ENCODE results near the gene SPP1. TPM values are rescaled to one million over a fixed set of nuclear protein-coding genes. Genes with fewer than 3 reads are reported as not detected.
"Not testable (repeated sequence)": the region's sequence is repeated elsewhere in the genome, so short reads cannot be mapped to it uniquely, and the experiment has no call there.

SPP1 gene
- total RNA-seq, 2 donors from 2014 or later: 3.9 to 11.6 TPM

- TF ChIP-seq, protein P1, sequence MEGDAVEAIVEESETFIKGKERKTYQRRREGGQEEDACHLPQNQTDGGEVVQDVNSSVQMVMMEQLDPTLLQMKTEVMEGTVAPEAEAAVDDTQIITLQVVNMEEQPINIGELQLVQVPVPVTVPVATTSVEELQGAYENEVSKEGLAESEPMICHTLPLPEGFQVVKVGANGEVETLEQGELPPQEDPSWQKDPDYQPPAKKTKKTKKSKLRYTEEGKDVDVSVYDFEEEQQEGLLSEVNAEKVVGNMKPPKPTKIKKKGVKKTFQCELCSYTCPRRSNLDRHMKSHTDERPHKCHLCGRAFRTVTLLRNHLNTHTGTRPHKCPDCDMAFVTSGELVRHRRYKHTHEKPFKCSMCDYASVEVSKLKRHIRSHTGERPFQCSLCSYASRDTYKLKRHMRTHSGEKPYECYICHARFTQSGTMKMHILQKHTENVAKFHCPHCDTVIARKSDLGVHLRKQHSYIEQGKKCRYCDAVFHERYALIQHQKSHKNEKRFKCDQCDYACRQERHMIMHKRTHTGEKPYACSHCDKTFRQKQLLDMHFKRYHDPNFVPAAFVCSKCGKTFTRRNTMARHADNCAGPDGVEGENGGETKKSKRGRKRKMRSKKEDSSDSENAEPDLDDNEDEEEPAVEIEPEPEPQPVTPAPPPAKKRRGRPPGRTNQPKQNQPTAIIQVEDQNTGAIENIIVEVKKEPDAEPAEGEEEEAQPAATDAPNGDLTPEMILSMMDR (IDR thresholded peaks at IDR 0.05): no peak
- Histone ChIP-seq H3K27ac (no peak overlapping the region), H3K4me1 (no peaks in the 10 kb centered on the region), H3K4me3 (no peak overlapping the region), H3K36me3 (no peaks in the 10 kb centered on the region), H3K9me3 (no peaks in the 10 kb centered on the region), H3K27me3 (no peaks in the 10 kb centered on the region), H3K9ac (ENCODE audit: low read depth in 2 of 2, low read length in 2 of 2) (no peak overlapping the region)
- intact Hi-C loops (cut with DNase I): no loop called here
- no peak for DNase-seq
These were observed 46.3 kb downstream of the SPP1 start for GRCh38 chr4:88021824-88022223.

DNA sequence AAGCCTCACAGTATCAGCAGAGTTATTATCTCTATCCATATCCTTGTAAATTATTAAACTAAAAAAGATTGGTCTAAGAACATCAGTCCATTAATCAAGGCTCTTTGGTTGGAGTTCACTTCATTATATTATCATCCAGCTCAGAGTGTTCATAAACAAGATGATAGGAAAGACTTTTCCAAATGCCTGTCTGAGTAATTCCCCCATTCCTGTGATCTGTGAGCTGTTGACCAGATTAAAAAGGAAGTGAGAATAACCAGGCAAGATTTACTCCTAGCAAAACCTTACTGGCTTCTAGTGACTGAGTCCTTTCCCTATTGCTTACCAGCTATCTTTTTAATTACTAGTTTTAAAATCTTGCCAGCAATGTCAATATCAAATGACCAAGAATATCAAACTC, 46.8 kb downstream of the SPP1 start:
- Histone ChIP-seq H3K36me3 (no peaks in the 10 kb centered on the region), H3K27ac (no peak overlapping the region), H3K4me3 (no peak overlapping the region), H3K9ac (ENCODE audit: low read depth in 2 of 2, low read length in 2 of 2) (no peak overlapping the region), H3K4me1 (no peaks in the 10 kb centered on the region), H3K9me3 (no peaks in the 10 kb centered on the region), H3K27me3 (no peaks in the 10 kb centered on the region)
- DNase-seq: no peak
- TF ChIP-seq, protein P1 (IDR thresholded peaks at IDR 0.05): no peak
- intact Hi-C loops (cut with DNase I): no loop called here

- H3K4me1 ChIP-seq, H3K4me3 ChIP-seq: not testable (repeated sequence)
These were observed 50.6 kb downstream of the SPP1 start for GRCh38 chr4:88025868-88026661.

DNA sequence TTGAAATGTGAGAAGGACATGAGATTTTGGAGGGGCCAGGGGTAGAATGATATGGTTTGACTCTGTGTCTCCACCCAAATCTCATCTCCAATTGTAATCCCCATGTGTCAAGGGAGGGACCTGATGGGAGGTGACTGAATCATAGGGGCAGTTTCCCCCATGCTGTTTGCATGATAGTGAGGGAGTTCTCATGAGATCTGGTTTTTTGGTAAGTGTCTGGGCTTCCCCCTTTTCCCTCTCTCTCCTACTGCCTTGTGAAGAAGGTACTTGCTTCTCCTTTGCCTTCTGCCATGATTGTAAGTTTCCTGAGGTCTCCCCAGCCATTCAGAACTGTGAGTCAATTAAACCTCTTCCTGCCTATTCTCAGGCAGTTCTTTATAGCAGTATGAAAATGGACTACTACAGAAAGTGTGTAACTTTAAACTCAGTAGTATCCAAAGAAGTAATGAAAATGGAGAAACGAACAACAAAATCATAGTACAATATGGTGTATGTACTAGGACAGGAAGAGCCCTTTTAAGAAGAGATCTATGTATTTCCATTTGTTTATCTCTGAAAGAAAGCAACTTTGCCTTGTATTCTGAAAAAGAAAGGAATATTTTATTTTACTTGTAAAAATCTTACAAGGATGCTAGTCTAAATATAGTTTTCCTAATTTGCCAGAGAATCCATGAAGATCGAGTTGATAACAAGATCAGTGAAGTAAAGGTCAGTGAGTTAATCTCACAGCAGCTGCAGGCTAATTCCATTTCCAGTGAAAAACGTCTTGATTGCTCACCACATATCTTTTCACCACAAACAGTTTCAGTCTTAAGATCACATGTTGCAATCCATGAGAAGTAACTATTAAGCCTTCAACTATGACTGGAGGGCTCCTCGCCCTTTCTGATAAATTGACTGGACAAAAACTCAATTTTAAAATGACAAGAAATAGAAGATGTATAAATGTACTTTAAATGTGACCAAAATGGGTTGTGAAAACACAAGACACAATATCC, 52.4 kb downstream of the SPP1 start:
- TF ChIP-seq, protein P1 (IDR thresholded peaks at IDR 0.05): no peak
- Histone ChIP-seq H3K36me3 (no peaks in the 10 kb centered on the region), H3K4me1 (no peaks in the 10 kb centered on the region), H3K4me3 (no peak overlapping the region), H3K27ac (no peak overlapping the region), H3K27me3 (no peaks in the 10 kb centered on the region), H3K9me3 (no peaks in the 10 kb centered on the region), H3K9ac (ENCODE audit: low read depth in 2 of 2, low read length in 2 of 2) (no peak overlapping the region)
- intact Hi-C loops (cut with DNase I): no loop called here
- no peak for DNase-seq

More at GRCh38 chr4:88025868-88026661, 50.6 kb downstream of the SPP1 start:
- H3K9ac ChIP-seq (ENCODE audit: low read depth in 2 of 2, low read length in 2 of 2); DNase-seq; H3K36me3 ChIP-seq; H3K9me3 ChIP-seq; H3K27ac ChIP-seq; intact Hi-C loops (cut with DNase I); H3K27me3 ChIP-seq: not testable (repeated sequence)

DNA sequence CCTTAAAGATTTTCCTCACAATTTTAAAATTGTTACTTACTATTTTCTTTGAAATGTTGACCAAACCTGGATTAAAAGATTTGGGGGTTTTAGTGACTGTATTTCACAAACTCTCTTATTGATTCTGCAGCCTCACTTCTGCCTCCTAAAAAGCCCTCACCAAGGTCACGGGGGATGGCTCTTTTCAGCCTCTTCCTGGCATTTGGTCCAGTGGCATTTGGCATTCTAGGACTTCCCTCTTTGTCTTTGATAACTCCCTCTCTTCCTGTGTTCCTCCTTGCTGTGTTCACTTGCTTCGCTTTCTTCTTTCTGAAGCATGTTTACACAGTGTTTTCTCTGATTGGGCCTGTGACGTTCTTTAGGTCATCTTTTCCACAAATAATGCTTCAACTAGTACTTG, 53.4 kb downstream of the SPP1 start:
- DNase-seq: no peak
- Histone ChIP-seq H3K4me1 (no peaks in the 10 kb centered on the region), H3K4me3 (no peak overlapping the region), H3K9me3 (no peaks in the 10 kb centered on the region), H3K27me3 (no peaks in the 10 kb centered on the region), H3K36me3 (no peaks in the 10 kb centered on the region), H3K27ac (no peak overlapping the region), H3K9ac (ENCODE audit: low read depth in 2 of 2, low read length in 2 of 2) (no peak overlapping the region)
- TF ChIP-seq, protein P1 (IDR thresholded peaks at IDR 0.05): no peak
- intact Hi-C loops (cut with DNase I): no loop called here
